Measurements from ENCODE around the gene NDUFS2. TPM values are rescaled to one million over a fixed set of nuclear protein-coding genes. Genes with fewer than 3 reads are reported as not detected.
A peak's percentile ranks its signal among the peaks of the same experiment; 100 is the strongest.

The NDUFS2 gene
- total and polyA plus RNA-seq, 10 of the 15 experiments (the other 5 are each of a cell fraction or from before 2014, with no cell fraction given), result 66.5 to 215 (median 148) TPM

DNA sequence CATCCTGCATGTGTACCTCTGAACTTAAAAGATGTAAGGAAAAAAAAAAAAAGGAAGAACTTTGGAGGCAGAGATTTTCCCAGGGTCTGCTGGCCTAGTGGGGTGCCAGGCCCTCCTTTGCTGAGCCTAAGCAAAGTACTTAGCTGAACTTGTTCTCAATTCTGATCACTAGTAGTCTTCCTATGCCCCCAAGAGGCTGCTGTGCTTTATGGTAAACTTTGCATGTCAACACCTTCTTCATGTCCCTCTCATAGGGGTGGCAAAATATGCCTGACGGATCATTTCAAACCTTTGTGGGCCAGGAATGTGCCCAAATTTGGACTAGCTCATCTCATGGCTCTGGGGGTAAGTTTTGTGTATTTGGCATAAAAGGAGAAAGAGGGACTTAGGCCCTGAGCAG is 44.3 kb upstream of the NDUFS2 start:
- in situ Hi-C loops (cut with MboI) (no loop called here), intact Hi-C loops (cut with micrococcal nuclease; ENCODE audit: unreplicated experiment) (no loop called here)
- Histone ChIP-seq H4K20me1 (ENCODE audit: control insufficient read depth, insufficient read depth) (no peaks in the 10 kb centered on the region), H3K79me2 (ENCODE audit: control insufficient read depth, insufficient read depth, low read length) (peaks cover 24% of the 10 kb centered on the region), H3K27me3 (replicated peaks in 1 of 2; ENCODE audit: control insufficient read depth in 2 of 2, insufficient read depth in 2 of 2, low read length in 1 of 2) (no peaks in the 10 kb centered on the region), H3K9ac (ENCODE audit: control insufficient read depth, insufficient read depth, low read length) (no peak overlapping the region), H3K4me3 (no peak overlapping the region), H3K36me3 (ENCODE audit: control insufficient read depth in 2 of 2, insufficient read depth in 2 of 2, low read length in 1 of 2) (peaks cover 0 to 12% of the 10 kb centered on the region in 2 experiments), H2AFZ (ENCODE audit: control insufficient read depth, low read depth, low read length) (no peak overlapping the region), H3K9me3 (replicated peaks; ENCODE audit: control insufficient read depth, insufficient read depth, low read length) (no peaks in the 10 kb centered on the region), H3K27ac (ENCODE audit: control insufficient read depth, insufficient read depth) (no peak overlapping the region), H3K4me1 (ENCODE audit: control insufficient read depth, insufficient read depth, low read length) (peaks cover 17% of the 10 kb centered on the region), H3K4me2 (ENCODE audit: control insufficient read depth, insufficient read depth) (no peak overlapping the region)
- ChIA-PET CTCF (interaction anchor here (0.8 to 2.2 kb wide), 12 partner anchors 9 to 224 kb away, joined by 3 to 18 read pairs (median 4); partner anchors contain the start of genes B4GALT3, PPOX and USF1), SMC1A (ENCODE audit: uncharacterized antibody, unreplicated experiment) (interaction anchor here (0.7 to 1.5 kb wide), 5 partner anchors 9 to 28 kb away, joined by 3 to 6 read pairs (median 4); partner anchors contain the start of gene PPOX), RAD21 (ENCODE audit: unreplicated experiment) (interaction anchor here (0.8 to 1.3 kb wide), 3 partner anchors 46 to 160 kb away, joined by 3 to 4 read pairs (median 3); no protein-coding TSS in a partner anchor), POLR2A (interaction anchor here (0.8 to 2.2 kb wide), 3 partner anchors 9 to 25 kb away, joined by 3 to 8 read pairs (median 4); no protein-coding TSS in a partner anchor)
- no peak for DNase-seq (ENCODE audit: low read depth, low spot score)
- ATAC-seq, result no peak
- no peak for TF ChIP-seq HDAC6 (IDR thresholded peaks at IDR 0.05; ENCODE audit: unreplicated experiment)
- TF ChIP-seq, protein P1, sequence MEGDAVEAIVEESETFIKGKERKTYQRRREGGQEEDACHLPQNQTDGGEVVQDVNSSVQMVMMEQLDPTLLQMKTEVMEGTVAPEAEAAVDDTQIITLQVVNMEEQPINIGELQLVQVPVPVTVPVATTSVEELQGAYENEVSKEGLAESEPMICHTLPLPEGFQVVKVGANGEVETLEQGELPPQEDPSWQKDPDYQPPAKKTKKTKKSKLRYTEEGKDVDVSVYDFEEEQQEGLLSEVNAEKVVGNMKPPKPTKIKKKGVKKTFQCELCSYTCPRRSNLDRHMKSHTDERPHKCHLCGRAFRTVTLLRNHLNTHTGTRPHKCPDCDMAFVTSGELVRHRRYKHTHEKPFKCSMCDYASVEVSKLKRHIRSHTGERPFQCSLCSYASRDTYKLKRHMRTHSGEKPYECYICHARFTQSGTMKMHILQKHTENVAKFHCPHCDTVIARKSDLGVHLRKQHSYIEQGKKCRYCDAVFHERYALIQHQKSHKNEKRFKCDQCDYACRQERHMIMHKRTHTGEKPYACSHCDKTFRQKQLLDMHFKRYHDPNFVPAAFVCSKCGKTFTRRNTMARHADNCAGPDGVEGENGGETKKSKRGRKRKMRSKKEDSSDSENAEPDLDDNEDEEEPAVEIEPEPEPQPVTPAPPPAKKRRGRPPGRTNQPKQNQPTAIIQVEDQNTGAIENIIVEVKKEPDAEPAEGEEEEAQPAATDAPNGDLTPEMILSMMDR (IDR thresholded peaks at IDR 0.05 in 2 of 3, conservative IDR thresholded peaks at IDR 0.05 in 1 of 3; ENCODE audit: control insufficient read depth in 2 of 3, extremely low read depth in 1 of 3, insufficient read depth in 1 of 3, low read depth in 3 of 3, low read length in 3 of 3), result peak in 1 of 3 experiments; percentile 28; a peak in 1 of 6 replicates
- no TSS peak for BruUV-seq (replicated peaks)
- 100% methylated on average over 1 of the region's 1 CpG for WGBS (ENCODE audit: insufficient coverage, insufficient replicate concordance, low lambda C conversion rate, missing lambda C conversion rate)
- FAIRE-seq, result no peak
